Measurements from ENCODE around the gene TNFRSF19. TPM values are rescaled to one million over a fixed set of nuclear protein-coding genes. Genes with fewer than 3 reads are reported as not detected.

TNFRSF19 gene
- total RNA-seq, 1 donor from 2014 or later, result 1.6 TPM

- peaks cover 27% of the 10 kb centered on the region for H3K4me1 Mint-ChIP-seq (ENCODE audit: unreplicated experiment)
- no peak for TF ChIP-seq CTCF (IDR thresholded peaks at IDR 0.05)
- no peak for DNase-seq (ENCODE audit: extremely low spot score, unreplicated experiment)
- no peaks in the 10 kb centered on the region for H3K36me3 Mint-ChIP-seq (ENCODE audit: unreplicated experiment)
- H3K27me3 Mint-ChIP-seq (ENCODE audit: unreplicated experiment), result no peaks in the 10 kb centered on the region
- H3K4me3 Mint-ChIP-seq (ENCODE audit: unreplicated experiment), result no peak overlapping the region
- no peak overlapping the region for H3K27ac Mint-ChIP-seq (ENCODE audit: unreplicated experiment)
- no peaks in the 10 kb centered on the region for H3K9me3 Mint-ChIP-seq (ENCODE audit: unreplicated experiment)
These were observed 129.1 kb downstream of the TNFRSF19 start for GRCh38 chr13:23699271-23699670.

GRCh38 chr13:23701186-23701585 is 131.0 kb downstream of the TNFRSF19 start:
- DNase-seq (ENCODE audit: extremely low spot score, unreplicated experiment), result no peak
- H3K4me3 Mint-ChIP-seq (ENCODE audit: unreplicated experiment), result no peak overlapping the region
- peaks cover 32% of the 10 kb centered on the region for H3K4me1 Mint-ChIP-seq (ENCODE audit: unreplicated experiment)
- no peaks in the 10 kb centered on the region for H3K9me3 Mint-ChIP-seq (ENCODE audit: unreplicated experiment)
- no peaks in the 10 kb centered on the region for H3K36me3 Mint-ChIP-seq (ENCODE audit: unreplicated experiment)
- no peaks in the 10 kb centered on the region for H3K27me3 Mint-ChIP-seq (ENCODE audit: unreplicated experiment)
- no peak for TF ChIP-seq CTCF (IDR thresholded peaks at IDR 0.05)
- H3K27ac Mint-ChIP-seq (ENCODE audit: unreplicated experiment), result no peak overlapping the region

GRCh38 chr13:23701636-23702035 is 131.4 kb downstream of the TNFRSF19 start:
- H3K4me3 Mint-ChIP-seq (ENCODE audit: unreplicated experiment), result no peak overlapping the region
- no peaks in the 10 kb centered on the region for H3K36me3 Mint-ChIP-seq (ENCODE audit: unreplicated experiment)
- no peaks in the 10 kb centered on the region for H3K9me3 Mint-ChIP-seq (ENCODE audit: unreplicated experiment)
- DNase-seq (ENCODE audit: extremely low spot score, unreplicated experiment), result no peak
- H3K27me3 Mint-ChIP-seq (ENCODE audit: unreplicated experiment), result no peaks in the 10 kb centered on the region
- no peak for TF ChIP-seq CTCF (IDR thresholded peaks at IDR 0.05)
- H3K4me1 Mint-ChIP-seq (ENCODE audit: unreplicated experiment), result peaks cover 28% of the 10 kb centered on the region
- H3K27ac Mint-ChIP-seq (ENCODE audit: unreplicated experiment), result no peak overlapping the region

- no peaks in the 10 kb centered on the region for H3K36me3 Mint-ChIP-seq (ENCODE audit: unreplicated experiment)
- no peaks in the 10 kb centered on the region for H3K27me3 Mint-ChIP-seq (ENCODE audit: unreplicated experiment)
- no peak for TF ChIP-seq CTCF (IDR thresholded peaks at IDR 0.05)
- DNase-seq (ENCODE audit: extremely low spot score, unreplicated experiment), result no peak
- H3K4me3 Mint-ChIP-seq (ENCODE audit: unreplicated experiment), result no peak overlapping the region
- H3K9me3 Mint-ChIP-seq (ENCODE audit: unreplicated experiment), result no peaks in the 10 kb centered on the region
- H3K4me1 Mint-ChIP-seq (ENCODE audit: unreplicated experiment), result peaks cover 27% of the 10 kb centered on the region
- no peak overlapping the region for H3K27ac Mint-ChIP-seq (ENCODE audit: unreplicated experiment)
These were observed 133.1 kb downstream of the TNFRSF19 start for GRCh38 chr13:23703246-23703860.

- no peak overlapping the region for H3K27ac Mint-ChIP-seq (ENCODE audit: unreplicated experiment)
- H3K9me3 Mint-ChIP-seq (ENCODE audit: unreplicated experiment), result no peaks in the 10 kb centered on the region
- no peaks in the 10 kb centered on the region for H3K36me3 Mint-ChIP-seq (ENCODE audit: unreplicated experiment)
- peaks cover 26% of the 10 kb centered on the region for H3K4me1 Mint-ChIP-seq (ENCODE audit: unreplicated experiment)
- no peak for TF ChIP-seq CTCF (IDR thresholded peaks at IDR 0.05)
- DNase-seq (ENCODE audit: extremely low spot score, unreplicated experiment), result no peak
- no peaks in the 10 kb centered on the region for H3K27me3 Mint-ChIP-seq (ENCODE audit: unreplicated experiment)
- H3K4me3 Mint-ChIP-seq (ENCODE audit: unreplicated experiment), result no peak overlapping the region
These were observed 135.4 kb downstream of the TNFRSF19 start for GRCh38 chr13:23705583-23705982.
